ENCODE results near the gene BATF. TPM values are rescaled to one million over a fixed set of nuclear protein-coding genes. Genes with fewer than 3 reads are reported as not detected.

The BATF gene
- total RNA-seq, 1 donor, result not detected

- TF ChIP-seq CTCF (IDR thresholded peaks at IDR 0.05; ENCODE audit: insufficient read depth, low read length), result no peak
- H3K4me3 ChIP-seq (ENCODE audit: low read depth, low read length), result no peak overlapping the region
- no peak for DNase-seq (ENCODE audit: low read depth)
These were observed 32.2 kb downstream of the BATF start for GRCh38 chr14:75554482-75554881.

- DNase-seq (ENCODE audit: low read depth), result no peak
- no peak for TF ChIP-seq CTCF (IDR thresholded peaks at IDR 0.05; ENCODE audit: insufficient read depth, low read length)
- no peak overlapping the region for H3K4me3 ChIP-seq (ENCODE audit: low read depth, low read length)
These were observed 36.2 kb downstream of the BATF start for GRCh38 chr14:75558440-75558839.

DNA sequence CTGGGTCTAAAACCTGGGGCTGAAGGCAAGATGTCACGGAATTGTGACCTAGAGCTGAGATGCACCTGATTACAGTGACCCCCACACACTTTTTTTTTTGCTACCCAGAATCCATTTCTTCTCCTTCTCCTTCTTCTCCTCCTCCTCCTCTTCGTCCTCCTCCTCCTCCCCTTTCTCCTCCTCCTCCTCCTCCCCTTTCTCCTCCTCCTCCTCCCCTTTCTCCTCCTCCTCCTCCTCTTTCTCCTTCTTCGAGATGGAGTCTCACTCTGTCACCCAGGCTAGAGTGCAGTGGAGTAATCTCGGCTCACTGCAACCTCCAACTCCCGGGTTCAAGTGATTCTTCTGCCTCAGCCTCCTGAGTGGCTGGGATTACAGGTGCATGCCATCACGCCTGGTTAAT is 36.8 kb downstream of the BATF start:
- H3K4me3 ChIP-seq (ENCODE audit: low read depth, low read length), result no peak overlapping the region
- TF ChIP-seq CTCF (IDR thresholded peaks at IDR 0.05; ENCODE audit: insufficient read depth, low read length), result no peak
- no peak for DNase-seq (ENCODE audit: low read depth)

DNA sequence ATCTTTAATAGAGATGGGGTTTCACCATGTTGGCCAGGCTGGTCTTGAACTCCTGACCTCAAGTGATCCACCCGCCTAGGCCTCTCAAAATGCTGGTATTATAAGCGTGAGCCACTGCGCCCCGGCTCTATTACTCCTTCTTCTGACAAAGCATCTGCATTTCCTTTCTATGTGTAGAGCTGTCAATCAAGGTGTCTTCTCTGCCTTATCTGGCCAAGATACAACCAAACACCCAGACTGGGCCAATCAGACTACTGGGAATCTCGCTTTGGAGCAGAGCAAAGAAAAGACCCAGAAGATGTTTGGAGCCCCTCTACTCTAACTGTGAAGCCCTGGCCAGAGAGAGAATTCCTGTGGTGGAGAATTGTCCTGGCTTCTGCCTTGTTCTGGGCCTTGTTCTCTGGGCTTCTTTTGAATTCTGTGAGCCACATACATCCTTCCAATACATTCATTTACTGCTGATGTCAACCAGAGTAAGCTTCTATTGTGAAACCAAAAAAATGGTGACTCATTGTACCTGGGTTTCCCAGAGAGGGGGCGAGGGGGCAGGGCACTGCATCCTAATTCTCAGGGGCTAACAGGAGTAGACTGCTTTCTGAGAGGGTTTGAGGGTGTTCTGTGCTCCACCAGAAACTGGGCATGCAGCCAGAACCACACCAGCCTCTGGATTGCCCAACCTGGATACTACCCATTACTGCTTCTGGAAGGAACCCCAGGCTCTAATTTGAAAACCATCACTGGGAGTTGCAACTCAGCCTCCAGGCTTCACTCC is 37.4 kb downstream of the BATF start:
- no peak for TF ChIP-seq CTCF (IDR thresholded peaks at IDR 0.05; ENCODE audit: insufficient read depth, low read length)
- H3K4me3 ChIP-seq (ENCODE audit: low read depth, low read length), result no peak overlapping the region
- DNase-seq (ENCODE audit: low read depth), result peak; percentile 84

DNA sequence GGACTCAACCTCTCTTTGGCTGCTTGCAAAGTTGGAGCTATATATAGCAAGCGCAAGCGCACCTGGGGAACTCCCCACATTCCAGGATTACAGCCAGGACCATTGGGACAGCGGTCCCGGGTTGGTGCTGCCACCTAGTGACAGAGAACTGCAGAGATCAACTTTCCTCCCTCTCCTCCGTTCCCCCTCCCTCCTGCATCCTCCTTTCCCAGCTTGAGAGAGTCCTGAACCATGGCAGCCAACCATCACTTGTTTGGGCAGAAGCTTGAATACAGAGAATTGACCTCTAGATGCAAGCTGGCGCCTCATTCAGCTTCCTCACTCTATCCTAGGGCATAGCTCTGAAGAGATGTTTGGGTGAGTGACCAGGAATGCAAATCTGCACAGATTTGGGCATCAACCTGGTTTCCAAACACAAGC is 38.8 kb downstream of the BATF start:
- peak; percentile 79 for DNase-seq (ENCODE audit: low read depth)
- no peak overlapping the region for H3K4me3 ChIP-seq (ENCODE audit: low read depth, low read length)
- peak; percentile 88 for TF ChIP-seq CTCF (IDR thresholded peaks at IDR 0.05; ENCODE audit: insufficient read depth, low read length)

GRCh38 chr14:75562089-75562488 is 39.8 kb downstream of the BATF start:
- no peak for TF ChIP-seq CTCF (IDR thresholded peaks at IDR 0.05; ENCODE audit: insufficient read depth, low read length)
- no peak for DNase-seq (ENCODE audit: low read depth)
- no peak overlapping the region for H3K4me3 ChIP-seq (ENCODE audit: low read depth, low read length)

GRCh38 chr14:75562489-75562888 is 40.2 kb downstream of the BATF start:
- DNase-seq (ENCODE audit: low read depth), result no peak
- TF ChIP-seq CTCF (IDR thresholded peaks at IDR 0.05; ENCODE audit: insufficient read depth, low read length), result no peak
- H3K4me3 ChIP-seq (ENCODE audit: low read depth, low read length), result no peak overlapping the region
